DND-41 (cell line): ENCODE results near the gene LECT2.

Experiments
- ATAC-seq: fragments of 200-7000 bp; cut with Tn5 transposase; 3 replicates; pipeline ENCODE4 v1.9.1; 2021; ENCODE audit warnings: low read depth; ENCODE audit not compliant: insufficient read depth
- DNase-seq: peaks from one replicate; pipeline ENCODE4 v3.0.0-alpha.2; 2020
- H2AFZ ChIP-seq: 2 replicates; pipeline ENCODE4 v1.6.0; 2012; ENCODE audit warnings: low read depth, low read length
- H3K27ac ChIP-seq: 2 replicates; pipeline ENCODE4 v1.5.1; 2012; ENCODE audit warnings: low read length, inconsistent platforms
- H3K27me3 ChIP-seq: fragments of 200-600 bp; sonication (generic); 2 replicates; pipeline ENCODE4 v1.6.0; 2012; ENCODE audit warnings: low read length, mild to moderate bottlenecking, inconsistent platforms; ENCODE audit not compliant: insufficient read depth, poor library complexity
- H3K36me3 ChIP-seq: 2 replicates; pipeline ENCODE4 v1.5.1; 2012; ENCODE audit warnings: low read length, inconsistent platforms; ENCODE audit not compliant: insufficient read depth
- H3K4me1 ChIP-seq: 2 replicates; pipeline ENCODE4 v1.5.1; 2012; ENCODE audit warnings: mild to moderate bottlenecking, low read length; ENCODE audit not compliant: insufficient read depth
- H3K4me2 ChIP-seq: 2 replicates; pipeline ENCODE4 v1.6.0; 2012; ENCODE audit warnings: mild to moderate bottlenecking, moderate library complexity, low read length, inconsistent platforms; ENCODE audit not compliant: insufficient read depth
- H3K4me3 ChIP-seq, 2 experiments: fragments of 200-600 bp in 1 of 2; shearing (Covaris generic) in 1 of 2; 2 replicates each; pipeline ENCODE4 v1.5.1; 2012 to 2016; ENCODE audit warnings: inconsistent platforms in 2 of 2, low read length in 2 of 2, mild to moderate bottlenecking in 2 of 2, low read depth in 1 of 2, moderate library complexity in 1 of 2
- H3K79me2 ChIP-seq: 2 replicates; pipeline ENCODE4 v1.6.0; 2012; ENCODE audit warnings: low read length, inconsistent platforms; ENCODE audit not compliant: insufficient read depth
- H3K9ac ChIP-seq: 2 replicates; pipeline ENCODE4 v1.6.0; 2012; ENCODE audit warnings: low read depth, mild to moderate bottlenecking, inconsistent platforms, low read length, moderate library complexity
- H3K9me3 ChIP-seq: 2 replicates; pipeline ENCODE4 v1.5.1; 2012; ENCODE audit warnings: low read length, moderate library complexity, mild to moderate bottlenecking, inconsistent platforms; ENCODE audit not compliant: insufficient read depth, severe bottlenecking
- H4K20me1 ChIP-seq: 2 replicates; pipeline ENCODE4 v1.6.0; 2012; ENCODE audit warnings: low read length; ENCODE audit not compliant: insufficient read depth
- CTCF ChIP-seq: IDR thresholded peaks from 2 replicates; pipeline ENCODE4 v1.5.1; 2012; ENCODE audit warnings: borderline replicate concordance, low read length, moderate library complexity, mild to moderate bottlenecking; ENCODE audit not compliant: poor library complexity, severe bottlenecking; ENCODE audit errors: extremely low read depth
- EZH2 ChIP-seq: IDR thresholded peaks from 3 replicates; pipeline ENCODE4 v1.6.1; 2012; ENCODE audit warnings: borderline replicate concordance, low read depth, mild to moderate bottlenecking, moderate library complexity, low read length, inconsistent platforms; ENCODE audit not compliant: severe bottlenecking

LECT2 gene

GRCh38 chr5:135913713-135914626 is 40.8 kb downstream of the LECT2 start:
- H3K79me2 ChIP-seq = no peaks in the 10 kb centered on the region
- ATAC-seq (no peak), DNase-seq (no peak)
- no peak overlapping the region for H3K4me3 ChIP-seq
- H3K4me2 ChIP-seq = no peak overlapping the region
- no peaks in the 10 kb centered on the region for H4K20me1 ChIP-seq
- no peak overlapping the region for H3K9ac ChIP-seq
- H3K9me3 ChIP-seq = no peaks in the 10 kb centered on the region
- H3K27me3 ChIP-seq = peaks cover 58% of the 10 kb centered on the region
- no peaks in the 10 kb centered on the region for H3K4me1 ChIP-seq
- H3K36me3 ChIP-seq = no peaks in the 10 kb centered on the region
- TF ChIP-seq CTCF (no peak), EZH2 (no peak)
- H3K27ac ChIP-seq = no peak overlapping the region
- H2AFZ ChIP-seq = no peak overlapping the region

- Histone ChIP-seq H3K4me1 (no peaks in the 10 kb centered on the region), H3K9me3 (no peaks in the 10 kb centered on the region), H3K36me3 (no peaks in the 10 kb centered on the region), H3K9ac (no peak overlapping the region), H3K4me3 (no peak overlapping the region), H2AFZ (no peak overlapping the region), H3K27me3 (peaks cover 30% of the 10 kb centered on the region), H4K20me1 (no peaks in the 10 kb centered on the region), H3K27ac (no peak overlapping the region), H3K4me2 (no peak overlapping the region), H3K79me2 (no peaks in the 10 kb centered on the region)
- TF ChIP-seq EZH2 (no peak), CTCF (no peak)
- DNase-seq (no peak), ATAC-seq (no peak)
Observed at GRCh38 chr5:135905144-135905543, 49.6 kb downstream of the LECT2 start.

DNA sequence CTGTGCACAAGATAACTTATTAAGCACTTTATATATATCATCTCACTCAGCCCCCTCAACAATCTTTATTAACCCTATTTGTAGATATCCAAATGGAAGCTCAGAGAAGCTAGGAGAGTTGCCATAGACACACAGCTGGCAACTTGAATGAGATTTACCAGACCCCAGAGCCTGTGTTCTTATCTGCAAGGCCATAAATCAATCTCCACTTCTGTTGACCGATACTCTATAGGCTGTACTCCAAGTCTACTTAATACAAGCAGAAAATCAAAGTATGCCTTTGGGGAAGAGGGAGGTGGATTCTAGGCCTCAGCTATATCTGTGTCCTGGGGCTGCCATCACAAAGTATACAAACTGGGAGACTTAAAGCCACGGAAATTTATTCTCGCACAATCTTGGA is 53.1 kb downstream of the LECT2 start:
- ATAC-seq (no peak), DNase-seq (no peak)
- Histone ChIP-seq H3K4me1 (no peaks in the 10 kb centered on the region), H3K4me3 (no peak overlapping the region), H4K20me1 (no peaks in the 10 kb centered on the region), H3K79me2 (no peaks in the 10 kb centered on the region), H3K9ac (no peak overlapping the region), H3K27ac (no peak overlapping the region), H3K27me3 (peaks cover 30% of the 10 kb centered on the region), H3K9me3 (no peaks in the 10 kb centered on the region), H2AFZ (no peak overlapping the region), H3K36me3 (no peaks in the 10 kb centered on the region), H3K4me2 (no peak overlapping the region)
- TF ChIP-seq EZH2 = no peak
- TF ChIP-seq CTCF = no peak
